Measurements from ENCODE around the gene BUD31. TPM values are rescaled to one million over a fixed set of nuclear protein-coding genes. Genes with fewer than 3 reads are reported as not detected.

BUD31 gene
- total and polyA plus RNA-seq, 2 of the 8 experiments (the other 6 are each of a cell fraction or from before 2014, with no cell fraction given), result 46.7 to 114 TPM

GRCh38 chr7:99408379-99409191 is at the start of gene BUD31, which contains the start of gene PDAP1 (continued):
- no peak for TF ChIP-seq SAP30 (IDR thresholded peaks at IDR 0.05; ENCODE audit: insufficient read depth, insufficient replicate concordance, low read length)
